ENCODE results near the gene PMEPA1.
A peak's percentile ranks its signal among the peaks of the same experiment; 100 is the strongest.

The PMEPA1 gene

GRCh38 chr20:57622579-57623381 lies 87.0 kb downstream of the PMEPA1 start:
- DNase-seq (ENCODE audit: low read depth in 2 of 2) = peak; percentile 62 to 74

DNA sequence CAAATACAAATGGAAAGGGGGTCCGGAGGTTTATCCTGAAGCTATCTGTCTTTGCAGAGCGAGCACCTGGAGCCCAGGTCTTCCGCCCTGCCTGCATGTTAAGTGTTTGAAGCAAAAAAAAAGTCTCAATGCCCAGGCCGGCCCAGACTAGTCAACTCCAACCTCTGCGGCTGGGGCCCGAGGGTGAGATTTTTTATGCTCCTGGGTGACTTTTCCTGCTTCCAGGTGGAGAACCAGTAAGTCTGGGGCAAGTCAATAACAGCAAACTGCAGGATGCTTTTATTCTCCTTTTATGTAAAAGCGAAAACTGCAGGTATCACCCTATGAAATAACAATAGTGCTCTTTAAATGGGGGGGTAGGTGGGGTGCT lies 87.6 kb downstream of the PMEPA1 start:
- no peak for DNase-seq (ENCODE audit: low read depth in 2 of 2)

- DNase-seq (ENCODE audit: low read depth in 2 of 2) = no peak
Observed at GRCh38 chr20:57621421-57622200, 88.2 kb downstream of the PMEPA1 start.

GRCh38 chr20:57620999-57621398 lies 88.8 kb downstream of the PMEPA1 start:
- no peak for DNase-seq (ENCODE audit: low read depth in 2 of 2)

DNA sequence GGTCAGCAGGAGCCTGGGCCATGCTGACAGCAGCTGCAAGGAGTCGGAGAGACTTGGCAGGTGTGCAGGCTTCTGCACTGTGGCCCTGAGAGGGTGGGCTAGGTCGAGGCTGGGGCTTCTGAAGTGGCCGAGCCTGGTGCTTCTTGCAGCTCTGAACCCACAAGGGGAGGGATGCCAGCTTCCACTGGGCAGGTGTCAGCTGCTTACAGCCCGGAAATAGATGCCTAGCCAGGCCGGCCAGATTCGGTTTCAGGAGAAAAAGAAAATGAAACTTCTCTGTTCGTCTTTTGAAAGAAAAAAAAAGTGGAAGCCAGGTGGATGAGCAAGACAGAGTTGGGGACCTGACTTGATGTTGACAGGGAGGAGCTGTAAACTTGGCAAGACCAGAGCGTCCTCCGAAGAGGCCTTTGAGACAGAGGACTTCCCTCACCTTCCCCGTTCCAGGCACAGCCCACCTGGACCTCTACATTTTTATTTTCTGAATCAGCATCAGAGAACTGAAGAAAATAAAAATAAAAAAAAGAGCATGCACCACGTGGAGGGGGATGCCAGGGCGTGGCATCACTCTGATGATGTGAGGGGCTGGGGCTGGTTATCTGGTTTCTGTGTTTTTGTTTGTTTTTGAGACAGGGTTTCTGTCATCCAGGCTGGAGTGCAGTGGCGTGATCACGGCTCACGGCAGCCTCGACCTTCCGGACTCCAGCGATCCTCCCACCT lies 89.4 kb downstream of the PMEPA1 start, which contains the start of gene ZBP1:
TSS of gene ZBP1 (minus strand) at position 153 of the 717 bp plus-strand sequence. CDS start at position 22, 131 bp downstream.
- DNase-seq (ENCODE audit: low read depth in 2 of 2) = peak in 1 of 2 donors; percentile 25

DNA sequence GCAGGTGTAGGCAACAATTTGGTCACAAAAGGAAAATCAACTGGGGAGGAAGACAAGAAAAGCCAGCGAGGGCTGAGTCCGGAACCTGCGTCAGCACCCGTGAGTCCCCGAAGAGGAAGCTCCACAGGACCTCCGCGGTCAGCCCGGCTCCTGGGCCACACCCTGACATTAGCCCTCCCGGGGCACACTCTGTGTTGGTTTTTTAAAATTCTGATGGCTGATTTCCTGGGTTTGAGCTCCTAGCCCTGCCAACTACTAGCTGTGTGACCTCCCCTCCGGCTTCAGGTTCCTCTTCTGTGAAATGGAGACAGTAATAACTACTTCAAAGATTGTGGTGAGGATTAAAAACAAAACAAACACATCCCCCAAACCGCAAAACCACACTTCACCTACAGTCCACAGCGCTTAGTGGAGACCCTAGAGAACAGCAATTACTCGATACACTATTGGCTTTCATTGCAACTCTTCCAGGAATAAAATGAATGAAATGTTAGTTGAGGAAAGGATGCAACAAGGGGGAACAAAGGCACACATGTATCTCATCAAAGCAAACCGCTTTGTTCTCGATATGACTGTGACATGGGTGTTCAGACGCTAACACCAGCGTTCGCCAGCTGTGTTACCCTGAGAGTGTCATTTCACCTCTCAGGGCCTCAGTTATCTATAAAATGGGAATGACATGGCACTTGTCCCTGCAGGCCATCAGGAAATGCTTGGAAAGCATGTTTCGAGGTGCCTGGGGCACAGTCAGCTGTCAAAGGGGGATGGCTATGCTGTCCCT lies 90.6 kb downstream of the PMEPA1 start:
- peak; percentile 31 to 54 for DNase-seq (ENCODE audit: low read depth in 2 of 2)

DNA sequence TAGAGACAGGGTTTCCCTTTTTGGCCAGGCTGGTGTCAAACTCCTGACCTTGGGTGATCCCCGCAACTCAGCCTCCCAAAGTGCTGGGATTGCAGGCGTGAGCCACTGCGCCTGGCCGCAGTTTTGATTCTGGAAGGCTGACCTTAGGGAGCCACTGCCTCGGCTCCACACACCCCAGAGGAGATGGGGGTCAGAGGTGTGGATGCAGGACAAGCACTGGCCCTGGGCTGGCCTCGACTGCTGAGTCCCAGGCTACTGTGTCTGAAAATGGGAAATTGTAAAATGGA lies 91.1 kb downstream of the PMEPA1 start:
- no peak for DNase-seq (ENCODE audit: low read depth in 2 of 2)

- DNase-seq (ENCODE audit: low read depth in 2 of 2) = no peak
Observed at GRCh38 chr20:57618091-57618763, 91.6 kb downstream of the PMEPA1 start.

DNA sequence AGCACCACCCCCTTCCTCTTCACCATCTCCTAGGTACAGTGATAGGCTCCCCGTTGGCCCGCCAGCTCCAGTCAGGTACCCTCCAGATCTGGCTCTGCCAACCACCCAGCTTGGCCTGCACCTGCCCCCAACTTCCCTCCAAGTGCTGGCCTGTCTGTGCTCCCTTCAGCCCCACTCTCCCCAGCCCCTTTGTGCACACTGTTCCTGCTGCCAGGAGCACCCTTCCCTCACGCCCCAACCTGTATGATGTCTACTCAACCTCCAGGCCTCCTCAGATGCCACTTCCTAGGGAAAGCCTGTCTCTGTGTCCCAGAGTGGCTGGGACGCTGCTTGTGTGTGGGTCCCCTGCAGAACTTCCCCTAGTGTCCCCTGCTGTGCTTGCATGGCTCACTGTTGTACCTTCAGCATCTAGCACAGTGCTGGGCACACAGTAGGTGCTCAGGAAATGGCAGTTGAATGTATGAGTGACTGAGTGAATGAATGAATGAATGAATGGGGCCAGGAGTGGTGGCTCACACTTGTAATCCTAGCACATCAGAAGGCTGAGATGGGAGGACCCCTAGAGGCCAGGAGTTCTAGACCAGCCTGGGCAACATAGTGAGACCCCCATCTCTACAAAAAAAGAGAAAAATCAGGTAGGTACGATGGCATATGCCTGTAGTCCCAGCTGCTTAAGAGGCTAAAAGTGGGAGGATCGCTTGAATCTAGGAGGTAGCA lies 92.6 kb downstream of the PMEPA1 start:
- no peak for DNase-seq (ENCODE audit: low read depth in 2 of 2)

GRCh38 chr20:57616143-57616951 lies 93.5 kb downstream of the PMEPA1 start:
- no peak for DNase-seq (ENCODE audit: low read depth in 2 of 2)

DNA sequence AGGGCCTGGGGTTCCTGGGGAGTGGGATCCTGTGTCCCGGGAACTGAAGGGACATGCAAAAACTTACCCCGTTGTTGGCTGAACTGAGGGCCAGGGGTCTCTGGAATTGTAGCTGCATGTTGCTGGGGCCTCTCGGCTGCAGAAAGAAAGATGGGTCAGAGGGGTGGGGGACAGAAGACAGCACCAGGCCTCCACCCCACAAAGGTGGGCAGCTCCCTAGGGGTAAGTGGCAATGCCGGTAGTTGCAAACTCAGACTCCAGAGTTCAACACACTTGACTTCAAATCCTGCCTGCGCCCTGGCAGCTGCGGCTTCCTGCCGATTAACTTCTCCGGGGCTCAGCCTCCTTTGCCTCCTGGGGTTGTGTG lies 94.4 kb downstream of the PMEPA1 start:
- no peak for DNase-seq (ENCODE audit: low read depth in 2 of 2)

DNA sequence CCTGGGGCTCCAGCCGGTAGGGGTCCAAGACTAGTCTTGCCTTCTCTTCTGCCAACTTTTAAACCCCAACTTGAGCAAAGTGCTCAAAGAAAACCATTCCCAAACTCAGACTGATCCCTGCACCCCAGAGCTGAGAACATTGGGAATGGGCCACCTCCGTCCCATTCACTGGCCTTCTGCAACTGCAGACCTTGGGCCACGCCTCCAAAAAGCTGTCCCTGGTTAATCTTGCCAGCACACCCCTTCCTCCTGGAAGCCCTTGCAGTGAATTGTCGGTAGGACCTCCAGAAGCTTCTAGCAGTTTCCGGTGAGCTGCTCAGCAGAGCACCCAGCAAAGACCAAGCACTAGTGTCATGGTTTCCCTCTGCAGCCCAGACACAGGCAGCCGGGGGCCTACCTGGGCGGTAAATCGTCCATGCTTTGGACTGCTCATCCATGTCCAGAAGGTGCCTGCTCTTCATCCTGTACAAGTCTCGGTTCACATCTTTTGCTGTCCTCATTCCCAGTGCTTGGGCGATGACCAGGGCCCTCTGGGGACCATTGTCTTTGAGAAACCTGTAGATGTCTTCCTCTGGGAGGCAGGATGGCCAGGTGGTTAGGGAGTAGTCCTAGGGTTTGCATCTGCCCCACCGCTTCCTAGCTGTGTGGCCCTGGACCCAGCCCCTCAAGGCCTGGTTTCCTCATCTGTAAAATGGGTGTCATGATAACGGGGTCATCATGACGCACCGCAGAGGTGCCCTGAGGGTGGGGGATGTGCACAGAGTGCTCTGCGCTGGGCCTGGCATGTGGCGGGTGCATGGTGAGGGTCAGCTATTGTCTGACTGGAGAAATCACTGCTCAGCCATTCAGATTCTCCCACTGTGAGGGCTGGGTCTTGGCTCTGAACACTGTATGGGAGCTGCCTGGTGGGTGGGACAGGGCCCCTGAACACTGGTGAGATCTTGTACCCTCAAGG lies 95.0 kb downstream of the PMEPA1 start:
- DNase-seq (ENCODE audit: low read depth in 2 of 2) = no peak

GRCh38 chr20:57613481-57613921 lies 96.3 kb downstream of the PMEPA1 start:
- DNase-seq (ENCODE audit: low read depth in 2 of 2) = no peak

DNA sequence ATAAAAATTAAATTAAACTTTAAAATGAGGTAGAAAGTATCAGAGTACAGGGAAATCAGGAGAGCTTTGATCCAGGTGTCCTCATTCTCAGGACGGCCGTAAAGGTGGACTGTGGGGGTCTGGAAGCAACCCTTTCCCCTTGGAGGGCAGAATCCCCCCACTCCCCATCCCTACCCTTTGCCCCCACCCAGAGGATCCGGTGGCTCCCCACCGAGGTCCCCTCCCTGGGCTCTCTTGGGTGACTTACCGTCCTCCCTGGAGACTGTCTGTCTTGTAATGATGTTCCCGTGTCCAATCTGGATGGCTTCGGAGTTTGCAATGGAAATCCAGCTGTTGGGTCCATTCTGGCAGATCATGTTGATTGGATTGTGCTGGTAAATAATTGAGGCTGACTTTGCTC lies 96.9 kb downstream of the PMEPA1 start:
- DNase-seq (ENCODE audit: low read depth in 2 of 2) = no peak

- no peak for DNase-seq (ENCODE audit: low read depth in 2 of 2)
Observed at GRCh38 chr20:57612436-57612835, 97.4 kb downstream of the PMEPA1 start.

- DNase-seq (ENCODE audit: low read depth in 2 of 2) = no peak
Observed at GRCh38 chr20:57611586-57612311, 98.1 kb downstream of the PMEPA1 start.

GRCh38 chr20:57610261-57610952 lies 99.4 kb downstream of the PMEPA1 start:
- no peak for DNase-seq (ENCODE audit: low read depth in 2 of 2)
